H1 (cell line): ENCODE results near the gene KCTD15. TPM values are rescaled to one million over a fixed set of nuclear protein-coding genes. Genes with fewer than 3 reads are reported as not detected.

Experiments used
- CTCF ChIA-PET: fragments of 300-600 bp; sonication (Branson Sonifier 250); formaldehyde crosslinking; loops from one replicate; lab custom pipeline; 2021; ENCODE audit not compliant: partially characterized antibody; lab: Charles Lee
- POLR2A ChIA-PET: fragments of 300-600 bp; sonication (Branson Sonifier 250); formaldehyde crosslinking; loops from one replicate; lab custom pipeline; 2021; ENCODE audit warnings: inconsistent platforms; ENCODE audit not compliant: partially characterized antibody; lab: Charles Lee
- DNase-seq, 2 experiments: peaks; one replicate each; pipeline versions ENCODE4 v3.0.0 to v3.0.0-alpha.2; 2010 to 2022; ENCODE audit warnings: low spot score in 2 of 2, low read depth in 1 of 2, mixed read lengths in 1 of 2
- FAIRE-seq: peaks from 2 replicates; lab custom pipeline; 2011; peaks lifted over from hg19 to GRCh38; lab: Jason Lieb, UNC
- H2AFZ ChIP-seq: 2 replicates; pipeline ENCODE4 v1.8.1; 2012; ENCODE audit warnings: low read length, inconsistent platforms
- H2AK5ac ChIP-seq: 2 replicates; pipeline ENCODE4 v1.6.1; 2013; ENCODE audit warnings: low read depth, low read length
- H2BK120ac ChIP-seq: replicated peaks from 2 replicates; pipeline ENCODE3; 2013; ENCODE audit warnings: low read depth, low read length, inconsistent platforms
- H2BK12ac ChIP-seq: 2 replicates; pipeline ENCODE4 v1.6.1; 2013; ENCODE audit warnings: low read depth, low read length
- H2BK15ac ChIP-seq: 2 replicates; pipeline ENCODE4 v1.6.1; 2013; ENCODE audit warnings: low read length
- H2BK20ac ChIP-seq: 2 replicates; pipeline ENCODE4 v1.6.1; 2013; ENCODE audit warnings: low read length
- H2BK5ac ChIP-seq: 2 replicates; pipeline ENCODE4 v1.6.1; 2013; ENCODE audit warnings: low read depth, low read length
- H3K14ac ChIP-seq: 2 replicates; pipeline ENCODE4 v1.6.1; 2013; ENCODE audit warnings: inconsistent platforms; ENCODE audit not compliant: insufficient read length
- H3K18ac ChIP-seq: 2 replicates; pipeline ENCODE4 v1.6.1; 2013; ENCODE audit warnings: low read length; ENCODE audit errors: extremely low read depth
- H3K23ac ChIP-seq: 2 replicates; pipeline ENCODE4 v1.6.1; 2013; ENCODE audit warnings: inconsistent platforms; ENCODE audit not compliant: insufficient read length
- H3K23me2 ChIP-seq: 2 replicates; pipeline ENCODE4 v1.6.1; 2013; ENCODE audit warnings: low read depth, low read length
- H3K27ac ChIP-seq: 2 replicates; pipeline ENCODE4 v1.6.1; 2011; ENCODE audit warnings: low read depth, low read length, inconsistent platforms
- H3K27me3 ChIP-seq, 4 experiments: replicated peaks in 1 of 4; 1 replicate in 1 of 4; 2 replicates in 3 of 4; pipeline versions ENCODE4 v1.6.1 to v1.8.1; 2011 to 2013; ENCODE audit warnings: low read length in 3 of 4, mild to moderate bottlenecking in 3 of 4, inconsistent platforms in 2 of 4, mixed read lengths in 2 of 4, moderate library complexity in 1 of 4; ENCODE audit not compliant: control insufficient read depth in 3 of 4, insufficient read depth in 3 of 4; ENCODE audit errors: extremely low read depth in 1 of 4
- H3K36me3 ChIP-seq, 4 experiments: 2 replicates each; pipeline versions ENCODE4 v1.6.1 to v1.8.1; 2011 to 2013; ENCODE audit warnings: mild to moderate bottlenecking in 4 of 4, low read length in 3 of 4, moderate library complexity in 2 of 4, control low read depth in 1 of 4, inconsistent platforms in 1 of 4; ENCODE audit not compliant: insufficient read depth in 4 of 4, control insufficient read depth in 2 of 4
- H3K4ac ChIP-seq: replicated peaks from 2 replicates; pipeline ENCODE3; 2013; ENCODE audit warnings: low read length, low read depth, mixed read lengths, inconsistent platforms; ENCODE audit not compliant: insufficient read length
- H3K4me1 ChIP-seq, 4 experiments: replicated peaks in 1 of 4; 1 replicate in 1 of 4; 2 replicates in 3 of 4; pipeline versions ENCODE4 v1.6.1 to v1.8.1; 2011 to 2013; ENCODE audit warnings: low read length in 3 of 4, inconsistent platforms in 2 of 4, mixed read lengths in 1 of 4; ENCODE audit not compliant: insufficient read depth in 4 of 4, control insufficient read depth in 3 of 4
- H3K4me2 ChIP-seq, 2 experiments: 2 replicates each; pipeline versions ENCODE4 v1.6.1 to v1.8.1; 2011 to 2013; ENCODE audit warnings: low read depth in 2 of 2, low read length in 2 of 2, control low read depth in 1 of 2, inconsistent platforms in 1 of 2, mild to moderate bottlenecking in 1 of 2; ENCODE audit not compliant: insufficient read depth in 1 of 2
- H3K4me3 ChIP-seq, 4 experiments: fragments of 200-600, 300-600 bp in 1 of 4; sonication (generic), shearing (Covaris generic), sonication (Bioruptor Twin) in 1 of 4; 2 replicates each; pipeline versions ENCODE4 v1.5.1 to v1.8.1; 2011 to 2016; ENCODE audit warnings: low read length in 4 of 4, low read depth in 3 of 4, control low read depth in 2 of 4, inconsistent platforms in 2 of 4, mild to moderate bottlenecking in 2 of 4, mixed read lengths in 1 of 4, moderate library complexity in 1 of 4; ENCODE audit not compliant: insufficient read depth in 2 of 4; ENCODE audit errors: extremely low read depth in 1 of 4
- H3K56ac ChIP-seq: replicated peaks from 2 replicates; pipeline ENCODE3; 2013; ENCODE audit warnings: low read depth, mild to moderate bottlenecking, mixed read lengths, low read length, inconsistent platforms; ENCODE audit not compliant: insufficient read length
- H3K79me1 ChIP-seq: 2 replicates; pipeline ENCODE4 v1.6.1; 2013; ENCODE audit warnings: low read depth, low read length, control low read depth
- H3K79me2 ChIP-seq, 2 experiments: 2 replicates each; pipeline versions ENCODE4 v1.6.1 to v1.8.1; 2012 to 2013; ENCODE audit warnings: low read length in 2 of 2, mild to moderate bottlenecking in 2 of 2, inconsistent platforms in 1 of 2; ENCODE audit not compliant: insufficient read depth in 2 of 2, control insufficient read depth in 1 of 2
- H3K9ac ChIP-seq, 4 experiments: replicated peaks in 1 of 4; 1 replicate in 1 of 4; 2 replicates in 3 of 4; pipeline versions ENCODE4 v1.6.1 to v1.8.1; 2011 to 2013; ENCODE audit warnings: low read depth in 3 of 4, low read length in 3 of 4, control low read depth in 2 of 4, mild to moderate bottlenecking in 2 of 4, moderate library complexity in 2 of 4, inconsistent platforms in 1 of 4; ENCODE audit errors: extremely low read depth in 1 of 4
- H3K9me3 ChIP-seq, 2 experiments: 2 replicates each; pipeline versions ENCODE4 v1.6.1 to v1.8.1; 2012 to 2013; ENCODE audit warnings: mild to moderate bottlenecking in 2 of 2, moderate library complexity in 2 of 2, control low read depth in 1 of 2, inconsistent platforms in 1 of 2, low read depth in 1 of 2, low read length in 1 of 2, mixed read lengths in 1 of 2; ENCODE audit not compliant: insufficient read depth in 2 of 2
- H4K20me1 ChIP-seq, 2 experiments: replicated peaks in 1 of 2; 2 replicates each; pipeline versions ENCODE3 to v1.8.1; 2011 to 2013; ENCODE audit warnings: inconsistent platforms in 2 of 2, low read length in 2 of 2, mild to moderate bottlenecking in 1 of 2; ENCODE audit not compliant: insufficient read depth in 2 of 2, control insufficient read depth in 1 of 2
- H4K5ac ChIP-seq: 2 replicates; pipeline ENCODE4 v1.6.1; 2013; ENCODE audit warnings: low read length, low read depth, mixed read lengths, inconsistent platforms; ENCODE audit not compliant: insufficient read length
- H4K8ac ChIP-seq: 2 replicates; pipeline ENCODE4 v1.8.0; 2013; ENCODE audit warnings: mild to moderate bottlenecking, moderate library complexity, low read length, inconsistent platforms; ENCODE audit not compliant: insufficient read depth; ENCODE audit errors: extremely low read depth
- H4K91ac ChIP-seq: replicated peaks from 2 replicates; pipeline ENCODE3; 2013; ENCODE audit warnings: low read length, mixed read lengths, inconsistent platforms; ENCODE audit not compliant: insufficient read length
- ASH2L ChIP-seq: fragments of 200-600, 300-600 bp; sonication (generic); IDR thresholded peaks from one replicate; pipeline ENCODE4 v1.7.1; 2017; ENCODE audit warnings: low read length
- NANOG ChIP-seq: IDR thresholded peaks from 2 replicates; pipeline ENCODE4 v1.6.1; 2011; ENCODE audit warnings: low read length, low read depth, mild to moderate bottlenecking, inconsistent platforms; ENCODE audit not compliant: insufficient read depth, poor library complexity, severe bottlenecking
- SP4 ChIP-seq: IDR thresholded peaks from 2 replicates; pipeline ENCODE4 v1.6.1; 2012; ENCODE audit warnings: low read length, inconsistent platforms
- TBP ChIP-seq: IDR thresholded peaks from 2 replicates; pipeline ENCODE4 v1.6.1; 2011; ENCODE audit warnings: low read depth, low read length, improper control_type of control experiment
- TCF12 ChIP-seq: IDR thresholded peaks from 2 replicates; pipeline ENCODE4 v1.6.1; 2011; ENCODE audit warnings: low read depth, mild to moderate bottlenecking, low read length
- WGBS, 2 experiments: shearing (Covaris generic) in 1 of 2; methylation state at CpG; one replicate each; pipeline versions ENCODE4 v1.1.6 to v1.1.7; 2013 to 2015; ENCODE audit warnings: low lambda C conversion rate in 2 of 2, mixed read lengths in 2 of 2, inconsistent platforms in 1 of 2, low coverage in 1 of 2, missing lambda C conversion rate in 1 of 2; ENCODE audit not compliant: insufficient replicate concordance in 2 of 2, insufficient coverage in 1 of 2, insufficient read length in 1 of 2; ENCODE audit errors: extremely low coverage in 1 of 2, missing lambda C conversion rate in 1 of 2; 5-methylcytosine and 5-hydroxymethylcytosine counted together
- polyA plus RNA-seq, 7 experiments: library from polyadenylated mRNA; depleted of rRNA in 3 of 7; stranded (reverse) in 5 of 7; unstranded in 2 of 7; fragments of >200 nt in 5 of 7; fragments of 200-250 nt in 2 of 7; gene quantifications; 1 replicate in 5 of 7; 2 replicates in 1 of 7; 4 replicates in 1 of 7; pipeline versions ENCODE4 v1.2.1 to v1.2.3, GENCODE V29; 2011 to 2013; ENCODE audit warnings: missing spikeins in 2 of 7, mixed read lengths in 2 of 7
- total RNA-seq: library from RNA; stranded (reverse); fragmentation: NEBNext Ultra II Directional; extraction: Animal tissue kit (Norgen Biotek cat#: 25700); gene quantifications from 2 replicates; pipeline ENCODE4 v1.2.1, GENCODE V29; 2021

KCTD15 gene
- total and polyA plus RNA-seq, 2 of the 8 experiments (the other 6 are each of a cell fraction or from before 2014, with no cell fraction given), result 25.1 to 27.0 TPM

DNA sequence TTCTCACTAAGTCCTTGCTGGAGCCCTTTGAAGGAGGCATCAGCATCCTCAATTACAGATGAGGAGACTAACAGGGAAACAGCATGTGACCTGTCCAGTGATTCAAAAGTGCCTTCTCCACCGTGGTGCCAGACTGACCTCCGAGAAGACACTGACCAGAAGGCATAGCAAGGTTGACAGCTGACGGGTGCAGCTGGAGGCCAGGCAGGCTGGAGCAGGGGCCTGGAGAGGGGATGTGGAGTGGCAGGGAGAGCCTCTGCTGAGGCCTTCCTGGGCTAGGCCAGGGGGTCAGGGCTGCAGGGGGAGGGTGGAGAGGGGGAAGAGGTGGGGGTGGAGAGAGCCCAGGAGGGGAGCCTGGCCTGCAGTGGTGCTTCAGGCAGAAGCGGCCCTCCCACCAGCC lies 66.3 kb downstream of the KCTD15 start:
- Histone ChIP-seq H4K5ac (no peak overlapping the region), H3K27ac (no peak overlapping the region), H4K8ac (no peak overlapping the region), H3K23ac (no peak overlapping the region), H2BK12ac (no peak overlapping the region), H2AFZ (no peak overlapping the region), H2BK15ac (no peak overlapping the region), H3K79me2 (no peaks in the 10 kb centered on the region), H3K18ac (no peak overlapping the region), H4K91ac (no peak overlapping the region), H2BK5ac (no peak overlapping the region), H3K9me3 (no peaks in the 10 kb centered on the region), H3K4me2 (no peak overlapping the region), H4K20me1 (no peaks in the 10 kb centered on the region), H3K4ac (no peak overlapping the region), H3K36me3 (no peaks in the 10 kb centered on the region), H3K9ac (no peak overlapping the region), H3K4me3 (no peak overlapping the region), H3K27me3 (no peaks in the 10 kb centered on the region), H2AK5ac (no peak overlapping the region), H2BK120ac (no peak overlapping the region), H2BK20ac (no peak overlapping the region), H3K56ac (no peak overlapping the region), H3K14ac (no peak overlapping the region), H3K23me2 (no peaks in the 10 kb centered on the region), H3K79me1 (no peaks in the 10 kb centered on the region), H3K4me1 (no peaks in the 10 kb centered on the region)
- TF ChIP-seq TCF12, result no peak
- no peak for TF ChIP-seq TBP
- no peak for TF ChIP-seq NANOG
- TF ChIP-seq ASH2L, result no peak
- TF ChIP-seq SP4, result no peak
- no peak for DNase-seq
- 80% methylated on average over 3 of the region's 4 CpGs; no CpG with 5 or more reads in 1 of the 2 experiments for WGBS, 2 experiments
- POLR2A ChIA-PET, result no interaction called here
- FAIRE-seq, result no peak
- CTCF ChIA-PET, result no interaction called here
